CD4-positive, CD25-positive, alpha-beta regulatory T cell (primary cell): ENCODE results near the gene FUZ. TPM values are rescaled to one million over a fixed set of nuclear protein-coding genes. Genes with fewer than 3 reads are reported as not detected.

Experiments used
- ATAC-seq, 2 donors: fragments of 150-1000 bp; cut with Tn5 transposase; one replicate each; pipeline ENCODE4 v1.10.0; 2021; ENCODE audit warnings: low read depth in 2 of 2, moderate number of reproducible peaks in 2 of 2, moderate library complexity in 1 of 2
- DNase-seq, 3 donors: peaks; one replicate each; pipeline versions ENCODE4 v3.0.0 to v3.0.0-alpha.2; 2012 to 2022; ENCODE audit warnings: mixed read lengths in 1 of 3
- H3K27ac ChIP-seq: one replicate; pipeline ENCODE4 v1.7.0; 2013; ENCODE audit warnings: mild to moderate bottlenecking, low read length; ENCODE audit not compliant: insufficient read depth, poor library complexity, severe bottlenecking
- H3K27me3 ChIP-seq: one replicate; pipeline ENCODE4 v1.7.0; 2013; ENCODE audit warnings: low read length; ENCODE audit not compliant: control insufficient read depth, insufficient read depth
- H3K36me3 ChIP-seq: one replicate; pipeline ENCODE4 v1.7.0; 2013; ENCODE audit warnings: mild to moderate bottlenecking, low read length, moderate library complexity; ENCODE audit not compliant: control insufficient read depth, insufficient read depth
- H3K4me1 ChIP-seq: 2 replicates; pipeline ENCODE4 v1.7.0; 2013; ENCODE audit warnings: mild to moderate bottlenecking, low read length; ENCODE audit not compliant: insufficient read depth, control insufficient read depth, poor library complexity, severe bottlenecking
- H3K4me3 ChIP-seq: one replicate; pipeline ENCODE4 v1.7.0; 2013; ENCODE audit warnings: low read depth, mild to moderate bottlenecking, low read length, moderate library complexity
- H3K9me3 ChIP-seq, 2 experiments: 1 replicate in 1 of 2; 2 replicates in 1 of 2; pipeline ENCODE4 v1.7.0; 2013; ENCODE audit warnings: low read length in 2 of 2, mild to moderate bottlenecking in 1 of 2, moderate library complexity in 1 of 2; ENCODE audit not compliant: control insufficient read depth in 2 of 2
- H3K27ac Mint-ChIP-seq, 3 donors: one replicate each; pipeline ENCODE4 v1.8.0; 2020 to 2022; ENCODE audit warnings: mild to moderate bottlenecking in 3 of 3, mixed read lengths in 3 of 3, moderate library complexity in 2 of 3
- H3K27me3 Mint-ChIP-seq: one replicate; pipeline ENCODE4 v1.8.0; 2022; ENCODE audit warnings: mild to moderate bottlenecking, mixed read lengths
- H3K36me3 Mint-ChIP-seq: one replicate; pipeline ENCODE4 v1.8.0; 2020; ENCODE audit warnings: mixed read lengths
- H3K4me1 Mint-ChIP-seq, 4 donors: one replicate each; pipeline ENCODE4 v1.8.0; 2020 to 2022; ENCODE audit warnings: mixed read lengths in 4 of 4, mild to moderate bottlenecking in 1 of 4
- H3K4me3 Mint-ChIP-seq, 4 donors: one replicate each; pipeline ENCODE4 v1.8.0; 2020 to 2022; ENCODE audit warnings: mild to moderate bottlenecking in 4 of 4, mixed read lengths in 4 of 4, moderate library complexity in 3 of 4
- H3K9me3 Mint-ChIP-seq, 7 donors: one replicate each; pipeline ENCODE4 v1.8.0; 2020 to 2022; ENCODE audit warnings: mixed read lengths in 7 of 7, mild to moderate bottlenecking in 3 of 7, moderate library complexity in 2 of 7
- polyA plus RNA-seq, 4 donors: library from polyadenylated mRNA; unstranded; fragments of 300-500 nt; fragmentation: Illumina TruSeq; gene quantifications; one replicate each; pipeline ENCODE4 v1.2.3, GENCODE V29; 2021
- total RNA-seq: library from RNA; stranded (reverse); gene quantifications from one replicate; pipeline ENCODE4 v1.2.3, GENCODE V29; 2022

Gene FUZ
- total and polyA plus RNA-seq, 5 donors from 2014 or later, result 4.0 to 15.8 (median 5.7) TPM

- Mint-ChIP-seq H3K4me3 (peak overlapping the region; percentile 81 to 95 (median 94)), H3K27me3 (no peaks in the 10 kb centered on the region), H3K4me1 (peaks cover 11 to 54% (median 29%) of the 10 kb centered on the region in 4 donors), H3K27ac (peak overlapping the region in 2 of 3 donors; percentile 96 to 99), H3K9me3 (no peaks in the 10 kb centered on the region), H3K36me3 (no peaks in the 10 kb centered on the region)
- no peaks in the 10 kb centered on the region for H3K9me3 ChIP-seq
- no peaks in the 10 kb centered on the region for H3K27me3 ChIP-seq
- no peaks in the 10 kb centered on the region for H3K36me3 ChIP-seq
- ATAC-seq (no peak), DNase-seq (no peak)
- peak overlapping the region; percentile 96 for H3K27ac ChIP-seq
- peaks cover 44% of the 10 kb centered on the region for H3K4me1 ChIP-seq
- peak overlapping the region; percentile 98 for H3K4me3 ChIP-seq
Measured at GRCh38 chr19:49814010-49814409, 918 bp upstream of the FUZ start.

GRCh38 chr19:49812452-49812996 is 568 bp downstream of the FUZ start:
- DNase-seq (no peak), ATAC-seq (no peak)
- H3K9me3 ChIP-seq, result no peaks in the 10 kb centered on the region
- Mint-ChIP-seq H3K4me3 (peak overlapping the region; percentile 93 to 95 (median 94)), H3K36me3 (no peaks in the 10 kb centered on the region), H3K4me1 (peaks cover 11 to 55% (median 25%) of the 10 kb centered on the region in 4 donors), H3K27me3 (no peaks in the 10 kb centered on the region), H3K9me3 (no peaks in the 10 kb centered on the region), H3K27ac (peak overlapping the region; percentile 96 to 99 (median 99))
- H3K4me1 ChIP-seq, result peaks cover 40% of the 10 kb centered on the region
- H3K4me3 ChIP-seq, result peak overlapping the region; percentile 98
- H3K27me3 ChIP-seq, result no peaks in the 10 kb centered on the region
- no peaks in the 10 kb centered on the region for H3K36me3 ChIP-seq
- H3K27ac ChIP-seq, result peak overlapping the region; percentile 96

DNA sequence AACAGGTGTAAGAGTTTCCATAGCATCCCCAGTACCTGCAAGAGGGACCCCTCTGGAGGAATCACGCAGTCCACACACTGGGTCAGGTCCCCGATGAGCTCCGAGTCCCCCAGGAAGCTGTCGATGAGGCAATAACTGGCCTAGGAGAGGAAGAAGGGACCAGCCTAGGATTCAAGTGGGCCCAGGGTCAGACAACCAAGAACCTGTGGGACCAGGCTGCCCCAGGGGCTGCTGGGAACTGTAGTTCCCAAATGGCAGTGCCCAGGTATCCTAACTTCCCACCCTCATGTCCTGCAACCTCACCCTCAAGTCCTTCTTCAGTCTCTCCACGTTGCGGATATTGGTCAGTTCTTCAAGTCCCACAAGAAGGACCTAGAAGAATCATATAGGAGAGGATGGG is 1.8 kb downstream of the FUZ start:
- DNase-seq, result no peak
- no peak overlapping the region for H3K4me3 ChIP-seq
- Mint-ChIP-seq H3K27ac (no peak overlapping the region), H3K27me3 (no peaks in the 10 kb centered on the region), H3K4me1 (peaks cover 8 to 49% (median 21%) of the 10 kb centered on the region in 4 donors), H3K9me3 (no peaks in the 10 kb centered on the region), H3K36me3 (peaks cover 2% of the 10 kb centered on the region), H3K4me3 (peak overlapping the region; percentile 75 to 95 (median 94))
- H3K27ac ChIP-seq, result no peak overlapping the region
- peaks cover 33% of the 10 kb centered on the region for H3K4me1 ChIP-seq
- no peaks in the 10 kb centered on the region for H3K27me3 ChIP-seq
- ATAC-seq, result no peak
- H3K36me3 ChIP-seq, result no peaks in the 10 kb centered on the region
- no peaks in the 10 kb centered on the region for H3K9me3 ChIP-seq

- peaks cover 6% of the 10 kb centered on the region for H3K36me3 Mint-ChIP-seq
- Histone ChIP-seq H3K4me3 (peak overlapping the region; percentile 59), H3K36me3 (no peaks in the 10 kb centered on the region), H3K9me3 (no peaks in the 10 kb centered on the region), H3K27ac (peak overlapping the region; percentile 75), H3K27me3 (no peaks in the 10 kb centered on the region), H3K4me1 (peaks cover 33% of the 10 kb centered on the region)
- H3K4me3 Mint-ChIP-seq, result peak overlapping the region; percentile 89 to 94 (median 93)
- no peak for ATAC-seq
- H3K27ac Mint-ChIP-seq, result peak overlapping the region; percentile 43 to 87 (median 84)
- peaks cover 8 to 51% (median 22%) of the 10 kb centered on the region in 4 donors for H3K4me1 Mint-ChIP-seq
- H3K9me3 Mint-ChIP-seq, result no peaks in the 10 kb centered on the region
- no peak for DNase-seq
- H3K27me3 Mint-ChIP-seq, result no peaks in the 10 kb centered on the region
Measured at GRCh38 chr19:49809941-49810389, 3.1 kb downstream of the FUZ start.

DNA sequence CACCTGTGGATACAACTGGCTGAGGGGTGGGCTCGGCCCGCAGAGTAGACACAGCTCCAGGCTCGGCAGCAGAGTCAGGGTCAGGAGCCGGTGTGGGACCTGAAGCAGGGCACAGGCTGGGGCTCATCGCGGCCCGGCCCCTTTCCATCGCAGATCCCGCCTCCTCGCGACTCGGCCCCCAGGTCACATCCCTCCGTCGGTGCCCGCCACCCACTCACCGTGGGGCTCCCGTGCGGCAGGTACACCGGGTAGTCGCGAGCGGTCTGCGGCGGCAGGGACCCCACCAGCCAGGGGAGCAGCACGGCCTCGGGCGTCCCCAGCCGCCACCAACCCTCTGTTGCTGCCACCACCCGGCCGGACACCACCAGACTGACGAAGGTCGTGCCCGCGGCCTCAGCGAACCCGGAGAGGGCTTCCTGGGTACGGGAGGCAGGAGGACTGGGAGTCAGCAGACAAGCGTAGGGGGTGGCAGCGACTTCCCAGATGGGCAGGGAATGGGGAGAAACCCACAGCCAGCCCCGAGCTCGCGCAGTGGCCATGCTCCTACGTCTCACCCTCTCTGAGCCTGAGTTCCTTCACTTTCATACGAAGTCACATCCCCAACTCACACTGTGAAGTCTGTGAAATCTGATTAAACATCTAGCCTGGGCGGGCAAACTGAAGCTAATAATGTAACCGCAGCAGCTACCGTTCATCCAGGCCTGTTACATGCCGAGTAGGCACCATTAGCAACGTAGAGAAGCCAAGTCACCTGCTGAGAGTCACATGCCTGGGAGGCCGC is 3.7 kb downstream of the FUZ start:
- peak; percentile 16 to 31 for ATAC-seq
- peak overlapping the region; percentile 92 to 94 (median 94) for H3K4me3 Mint-ChIP-seq
- peak; percentile 53 to 59 (median 58) for DNase-seq
- peak overlapping the region in 2 of 3 donors; percentile 87 to 94 for H3K27ac Mint-ChIP-seq
- peaks cover 6% of the 10 kb centered on the region for H3K36me3 Mint-ChIP-seq
- Histone ChIP-seq H3K36me3 (peaks cover 1% of the 10 kb centered on the region), H3K9me3 (no peaks in the 10 kb centered on the region), H3K27me3 (no peaks in the 10 kb centered on the region), H3K4me1 (peaks cover 33% of the 10 kb centered on the region), H3K27ac (peak overlapping the region; percentile 75), H3K4me3 (peak overlapping the region; percentile 59)
- H3K9me3 Mint-ChIP-seq, result no peaks in the 10 kb centered on the region
- no peaks in the 10 kb centered on the region for H3K27me3 Mint-ChIP-seq
- peaks cover 8 to 48% (median 18%) of the 10 kb centered on the region in 4 donors for H3K4me1 Mint-ChIP-seq

GRCh38 chr19:49808711-49809159 is 4.4 kb downstream of the FUZ start:
- ATAC-seq (peak; percentile 38 to 44), DNase-seq (peak; percentile 85 to 91 (median 85))
- Histone ChIP-seq H3K9me3 (no peaks in the 10 kb centered on the region), H3K27ac (peak overlapping the region; percentile 75), H3K36me3 (peaks cover 4% of the 10 kb centered on the region), H3K4me3 (peak overlapping the region; percentile 26), H3K27me3 (no peaks in the 10 kb centered on the region), H3K4me1 (peaks cover 29% of the 10 kb centered on the region)
- no peaks in the 10 kb centered on the region for H3K27me3 Mint-ChIP-seq
- no peaks in the 10 kb centered on the region for H3K9me3 Mint-ChIP-seq
- peak overlapping the region in 2 of 3 donors; percentile 86 to 94 for H3K27ac Mint-ChIP-seq
- peak overlapping the region; percentile 92 to 94 (median 94) for H3K4me3 Mint-ChIP-seq
- peaks cover 6% of the 10 kb centered on the region for H3K36me3 Mint-ChIP-seq
- H3K4me1 Mint-ChIP-seq, result peaks cover 4 to 42% (median 16%) of the 10 kb centered on the region in 4 donors

GRCh38 chr19:49807904-49808675 is 5.0 kb downstream of the FUZ start:
- peaks cover 10% of the 10 kb centered on the region for H3K36me3 ChIP-seq
- H3K27me3 ChIP-seq, result no peaks in the 10 kb centered on the region
- peak overlapping the region; percentile 47 to 94 (median 93) for H3K4me3 Mint-ChIP-seq
- peaks cover 24% of the 10 kb centered on the region for H3K4me1 ChIP-seq
- H3K9me3 Mint-ChIP-seq, result no peaks in the 10 kb centered on the region
- H3K4me3 ChIP-seq, result no peak overlapping the region
- ATAC-seq (no peak), DNase-seq (no peak)
- H3K36me3 Mint-ChIP-seq, result peaks cover 11% of the 10 kb centered on the region
- H3K27ac Mint-ChIP-seq, result peak overlapping the region in 2 of 3 donors; percentile 86 to 94
- peaks cover 0 to 37% (median 13%) of the 10 kb centered on the region in 4 donors for H3K4me1 Mint-ChIP-seq
- H3K27me3 Mint-ChIP-seq, result no peaks in the 10 kb centered on the region
- peak overlapping the region; percentile 75 for H3K27ac ChIP-seq
- no peaks in the 10 kb centered on the region for H3K9me3 ChIP-seq
